GM19455 (cell line): ENCODE data around the gene PPIP5K1.
"Not testable (repeated sequence)": the region's sequence is repeated elsewhere in the genome, so short reads cannot be mapped to it uniquely, and the experiment has no call there.

Experiments used
- ATAC-seq: cut with Tn5 transposase; IDR thresholded peaks from one replicate; pipeline ENCODE4 v1.9.1; 2021; ENCODE audit not compliant: unreplicated experiment

The PPIP5K1 gene

DNA sequence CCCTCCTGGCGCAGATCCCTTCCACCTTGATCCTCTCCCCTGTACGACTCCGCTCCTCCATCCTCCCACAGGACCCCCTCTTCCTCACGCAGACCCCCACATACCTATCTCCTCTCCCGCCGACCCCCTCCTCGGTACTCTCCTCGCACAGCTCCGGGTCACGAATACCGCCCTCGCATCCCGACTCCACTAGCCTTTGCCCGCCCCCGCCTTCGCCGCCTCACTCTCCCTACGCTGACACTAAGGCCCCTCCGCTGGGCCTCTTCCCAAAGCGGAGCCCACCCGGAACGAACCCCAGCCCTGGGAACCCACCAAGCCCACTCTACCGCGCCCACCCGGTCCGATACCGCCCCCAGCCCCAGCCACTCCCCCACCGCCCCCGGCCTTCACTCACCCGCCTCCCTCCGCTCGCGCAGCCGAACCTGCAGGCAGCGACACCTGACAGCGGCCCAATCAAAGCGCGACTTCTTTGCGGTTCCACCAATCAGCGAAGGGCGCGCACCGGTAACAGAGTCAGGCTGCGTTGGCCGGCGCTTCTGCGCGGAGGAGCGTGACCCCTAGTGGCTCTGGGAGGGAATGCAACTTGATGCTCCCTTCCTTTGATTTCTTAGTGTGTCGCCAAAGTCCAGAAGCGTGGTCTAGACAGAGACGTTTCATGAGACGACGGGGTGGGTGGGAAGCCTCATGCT, at the start of gene PPIP5K1:
Gene PPIP5K1, minus strand, starts transcription at position 431 of the 689 bp plus-strand sequence. CDS start 5,704 bp downstream, outside the sequence.
- peak; percentile 92 for ATAC-seq

DNA sequence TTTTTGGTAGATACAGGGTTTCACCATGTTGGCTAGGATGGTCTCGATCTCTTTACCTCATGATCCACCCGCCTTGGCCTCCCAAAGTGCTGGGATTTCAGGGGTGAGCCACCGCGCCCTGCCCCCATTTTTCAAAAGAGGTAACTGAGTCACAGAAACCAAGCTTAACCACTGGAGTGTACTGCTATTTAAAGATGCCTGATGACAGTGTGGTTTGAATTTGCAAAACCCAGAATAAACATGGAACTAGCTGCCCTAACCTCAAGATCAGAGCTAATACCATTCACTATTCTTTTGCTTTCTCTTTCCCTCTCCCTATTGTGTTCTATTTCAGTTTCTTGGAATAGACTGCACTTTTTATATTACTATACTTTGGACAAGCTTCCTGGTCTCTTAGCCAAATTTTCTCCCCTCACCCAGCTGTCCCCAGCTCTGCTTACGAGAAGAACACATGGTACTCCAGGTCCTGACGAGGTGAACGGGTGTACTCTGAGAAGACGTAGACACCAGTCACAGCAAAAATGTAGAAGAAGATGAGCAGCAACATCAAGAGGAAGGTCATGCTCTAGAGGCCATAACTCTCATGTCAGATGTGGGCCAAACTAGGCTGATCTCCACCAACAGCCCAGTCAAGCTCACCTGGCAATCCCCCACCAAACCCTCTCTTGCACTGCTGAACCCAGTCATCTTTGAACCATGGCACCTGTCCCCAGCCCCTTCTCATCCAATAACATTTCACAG, 48.6 kb upstream of the PPIP5K1 start:
- ATAC-seq = not testable (repeated sequence)

DNA sequence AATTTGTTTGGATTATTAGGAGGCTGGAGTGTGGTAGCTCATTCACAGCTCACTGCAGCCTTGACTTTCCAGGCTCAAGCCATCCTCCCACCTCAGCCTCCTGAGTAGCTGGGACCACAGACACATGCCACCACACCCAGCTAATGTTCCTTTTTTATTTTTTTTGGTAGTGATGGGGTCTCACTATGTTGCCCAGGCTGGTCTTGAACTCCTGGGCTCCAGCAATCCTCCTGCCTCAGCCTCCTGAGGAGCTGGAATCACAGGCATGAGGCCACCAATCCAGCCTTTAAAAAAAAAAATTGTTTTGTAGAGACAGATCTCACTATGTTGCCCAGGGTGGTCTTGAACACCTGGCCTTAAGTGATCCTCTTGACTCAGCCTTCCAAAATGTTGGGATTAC, 36.9 kb upstream of the PPIP5K1 start:
- not testable (repeated sequence) for ATAC-seq

DNA sequence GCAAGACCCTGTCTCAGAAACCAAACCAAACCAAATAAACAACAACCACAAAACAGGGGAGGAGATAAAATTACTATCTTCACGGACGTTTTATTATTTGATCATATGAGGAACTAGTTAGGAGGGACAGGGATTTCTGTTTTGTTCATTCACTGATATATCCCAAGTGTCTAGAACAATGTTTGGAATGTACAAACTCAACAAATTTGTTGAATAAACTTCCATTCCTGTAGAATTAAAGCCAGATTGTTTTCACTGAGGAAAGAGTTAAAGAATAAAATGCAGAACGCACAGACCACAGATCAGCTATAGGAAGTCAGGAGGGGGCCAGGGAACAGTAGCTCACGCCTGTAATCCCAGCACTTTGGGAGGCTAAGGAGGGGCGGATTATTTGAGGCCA, 35.1 kb upstream of the PPIP5K1 start:
- no peak for ATAC-seq

DNA sequence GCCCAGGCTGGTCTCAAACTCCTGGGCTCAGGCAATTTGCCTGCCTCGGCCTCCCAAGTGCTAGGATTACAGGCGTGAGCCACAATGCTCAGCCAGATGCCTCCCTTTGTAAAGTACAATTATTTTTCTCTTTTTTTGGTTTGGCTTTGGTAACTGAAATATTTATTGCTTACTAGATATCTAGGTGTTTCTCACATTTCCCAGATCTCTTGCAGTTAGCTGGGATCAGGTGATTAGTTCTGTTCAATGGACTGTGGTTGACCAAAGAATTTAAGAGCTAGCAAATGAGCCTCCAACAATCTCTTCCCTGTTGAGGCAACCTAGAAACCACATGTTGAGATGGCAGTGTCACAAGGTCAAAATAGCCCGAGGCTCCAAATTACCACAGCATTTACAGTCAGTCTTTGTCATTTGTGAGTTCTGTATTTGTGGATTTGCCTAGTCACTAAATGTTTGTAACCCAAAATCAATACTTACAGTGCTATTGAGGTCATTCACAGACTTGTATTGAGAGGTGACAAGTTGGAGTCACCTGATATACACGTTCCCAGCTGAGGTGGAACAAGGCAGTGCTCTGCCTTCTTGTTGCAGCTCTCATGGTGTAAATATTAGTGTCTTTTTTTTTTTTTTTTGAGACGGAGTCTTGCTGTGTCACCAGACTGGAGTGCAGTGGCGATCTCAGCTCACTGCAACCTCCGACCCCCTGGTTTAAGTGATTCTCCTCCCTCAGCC, 32.2 kb upstream of the PPIP5K1 start:
- ATAC-seq = not testable (repeated sequence)

DNA sequence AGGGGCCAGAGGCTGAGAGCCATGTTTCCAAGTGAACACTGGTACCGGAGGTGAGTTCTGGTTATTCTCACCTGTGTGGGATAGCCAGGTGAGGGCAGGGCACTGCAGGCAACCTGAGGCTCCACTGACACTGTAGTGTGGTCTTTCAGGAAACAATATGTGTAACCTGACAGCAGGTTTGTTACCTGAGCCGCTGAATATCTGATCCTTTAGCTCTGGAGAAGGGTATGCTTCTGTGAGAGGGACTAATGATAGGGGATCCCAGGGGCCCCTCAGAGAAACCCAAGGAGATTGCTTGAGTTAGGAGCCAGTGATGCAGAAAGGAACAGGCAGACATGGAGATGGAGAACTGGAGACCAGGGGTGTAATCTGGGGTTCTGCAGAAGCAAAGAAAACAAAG, 28.7 kb upstream of the PPIP5K1 start, which contains the start of gene STRC:
Gene STRC, minus strand, starts transcription at position 101 of the 400 bp plus-strand sequence. Its CDS starts 78 bp downstream, at position 23.
- ATAC-seq = not testable (repeated sequence)

DNA sequence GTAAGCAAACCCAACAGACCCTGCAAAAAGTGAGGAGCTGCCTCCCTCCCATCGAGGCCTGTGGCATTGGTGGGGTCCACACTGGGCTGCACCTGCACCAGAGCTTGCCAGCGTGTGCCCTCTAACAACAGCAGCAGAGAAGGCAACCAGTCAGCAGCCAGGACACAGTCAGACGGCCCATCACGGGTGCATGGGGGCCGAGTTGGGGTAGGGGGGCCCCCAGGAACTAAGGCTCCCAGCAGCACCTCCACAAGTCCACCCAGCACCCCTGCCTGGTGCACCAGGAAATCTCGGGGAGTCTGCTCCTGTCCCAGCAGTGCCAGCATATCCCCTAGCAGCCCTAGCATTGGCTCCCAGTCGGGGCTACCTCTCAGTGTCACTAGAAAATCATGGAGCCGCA, 27.7 kb upstream of the PPIP5K1 start:
- ATAC-seq = not testable (repeated sequence)

DNA sequence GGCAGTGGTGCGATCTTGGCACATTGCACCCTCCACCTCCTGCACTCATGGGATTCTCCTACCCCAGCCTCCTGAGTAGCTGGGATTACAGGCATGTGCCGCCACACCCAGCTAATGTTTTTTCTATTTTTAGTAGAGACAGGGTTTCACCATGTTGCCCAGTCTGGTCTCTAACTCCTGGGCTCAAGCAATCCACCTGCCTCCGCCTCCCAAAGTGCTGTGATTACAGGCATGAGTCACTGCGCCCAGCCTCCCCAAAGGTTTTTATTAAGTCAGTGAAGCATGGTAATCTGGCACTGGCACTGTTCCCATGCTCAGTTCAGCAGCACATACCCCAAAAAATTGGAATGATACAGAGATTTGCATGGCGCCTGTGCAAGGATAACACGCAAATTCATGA, 12.2 kb upstream of the PPIP5K1 start:
- ATAC-seq = not testable (repeated sequence)

DNA sequence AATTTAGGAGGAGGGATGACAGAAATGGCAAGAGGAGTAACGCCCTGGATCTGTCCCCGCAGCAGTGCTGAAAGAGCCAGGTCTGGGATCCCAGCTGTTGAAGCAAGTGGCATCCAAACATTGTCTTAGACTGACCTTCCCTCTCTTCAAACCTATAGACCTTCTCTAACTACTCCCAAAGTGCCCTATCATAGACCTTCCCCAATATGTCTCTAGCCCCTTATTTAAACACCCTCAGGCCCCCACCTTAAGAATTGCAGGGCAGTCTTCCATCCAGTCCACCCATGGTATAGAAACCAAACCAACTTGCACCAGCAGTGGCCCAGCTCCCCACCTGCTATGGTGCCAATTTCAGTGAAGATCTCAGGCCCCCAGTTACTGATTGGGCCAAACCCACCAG, 10.2 kb upstream of the PPIP5K1 start:
- not testable (repeated sequence) for ATAC-seq

DNA sequence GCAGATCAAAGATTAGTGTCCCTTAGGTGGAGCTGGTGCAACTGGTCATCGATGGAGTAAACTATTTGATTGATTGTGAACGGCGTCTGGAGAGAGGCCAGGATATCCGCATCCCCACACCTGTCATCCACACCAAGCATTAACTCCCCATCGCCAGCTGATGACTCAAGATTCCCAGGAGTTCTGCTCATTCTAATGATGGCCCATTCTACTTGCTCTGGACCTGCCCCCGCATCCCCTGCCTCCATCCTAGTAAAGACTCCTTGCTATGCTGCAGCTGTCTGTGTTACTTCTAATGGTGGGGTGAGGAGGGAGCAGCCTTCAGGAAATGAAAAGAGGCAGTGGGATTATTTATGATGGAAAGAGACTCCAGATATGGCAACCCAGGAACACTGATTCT, 9.1 kb upstream of the PPIP5K1 start:
- ATAC-seq = not testable (repeated sequence)

DNA sequence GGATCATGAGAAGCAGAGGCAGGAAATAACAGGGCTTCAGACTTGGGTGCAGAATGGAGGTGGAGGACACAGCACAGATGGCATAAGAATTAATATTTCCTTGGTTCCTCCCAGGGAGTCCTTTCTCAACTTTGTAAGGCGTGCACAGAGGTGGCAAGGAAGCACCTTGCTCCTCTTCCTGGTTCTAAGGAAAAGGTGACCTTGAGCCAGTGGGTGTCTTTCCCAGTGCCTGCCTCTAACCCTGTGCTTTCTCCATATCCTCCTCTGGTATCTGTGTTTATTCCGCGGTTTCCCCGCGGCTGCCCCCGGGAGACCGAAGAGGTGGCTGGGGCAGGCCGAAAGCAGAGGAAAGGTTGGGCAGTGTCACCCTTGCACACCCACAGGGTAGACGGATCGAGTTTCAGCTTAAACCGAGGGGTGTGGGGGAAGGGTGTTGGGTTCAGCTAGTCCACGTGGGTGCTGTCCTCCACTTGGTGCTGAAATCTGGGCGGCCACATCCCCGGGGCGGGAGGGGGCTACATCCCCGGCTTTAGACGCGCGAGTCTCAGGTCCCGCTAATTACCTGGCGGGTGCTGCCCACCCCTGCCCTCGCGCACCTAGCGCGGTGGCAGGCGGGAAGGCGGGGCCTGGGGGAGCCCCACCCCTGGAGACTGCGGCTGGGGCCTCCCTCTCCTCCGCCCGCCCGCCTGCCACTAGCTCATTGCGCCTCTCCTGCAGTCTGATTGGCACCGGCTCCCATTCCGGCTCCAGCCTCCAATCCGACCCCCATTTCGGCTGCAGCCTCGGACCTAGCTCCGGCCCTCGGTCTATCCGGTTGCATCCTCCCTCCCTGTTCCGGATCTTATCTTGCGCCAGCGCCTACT, 3.6 kb upstream of the PPIP5K1 start, which contains the start of gene CKMT1B:
Gene CKMT1B, plus strand, starts transcription at position 700 of the 863 bp plus-strand sequence. CDS start 192 bp downstream, outside the sequence.
- ATAC-seq = not testable (repeated sequence)

DNA sequence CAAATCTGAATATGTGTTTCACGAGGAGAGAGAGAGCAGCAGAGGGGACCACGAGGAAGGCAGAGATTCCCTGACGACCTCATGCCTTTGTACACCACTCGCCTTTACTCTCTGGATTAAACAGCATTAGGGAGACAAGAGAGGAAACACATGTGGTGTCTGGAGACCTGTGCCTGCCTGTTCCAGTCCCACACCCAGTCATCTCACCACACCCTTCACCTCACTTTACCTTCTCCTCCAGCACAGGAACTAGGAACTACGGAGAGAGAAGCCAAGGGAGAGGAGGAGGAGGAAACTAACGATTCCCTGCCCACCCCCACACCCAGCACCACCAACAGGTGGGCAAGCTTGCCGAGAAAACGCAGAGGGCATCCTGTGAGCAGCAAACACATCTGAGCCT, 2.8 kb upstream of the PPIP5K1 start:
- ATAC-seq = not testable (repeated sequence)

DNA sequence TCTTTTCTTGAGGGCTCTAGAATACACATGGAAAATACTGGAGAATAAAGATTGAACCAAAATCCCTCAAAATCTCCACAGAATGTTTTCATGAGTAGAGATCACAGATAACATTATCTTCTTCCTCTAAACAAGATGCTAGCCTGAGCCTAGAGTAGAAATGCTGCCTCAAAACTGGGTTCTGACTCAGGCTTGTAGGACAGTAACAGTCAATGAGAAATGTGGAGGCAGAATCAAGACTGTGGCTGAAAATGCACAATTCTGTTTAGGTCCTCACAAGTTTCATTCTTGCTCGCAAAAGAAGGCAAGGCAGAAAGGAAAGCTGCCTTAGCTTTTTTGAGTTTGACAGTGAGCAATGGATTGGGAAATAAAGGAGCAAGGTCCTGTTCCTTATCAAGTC, 15.4 kb downstream of the PPIP5K1 start:
- ATAC-seq = not testable (repeated sequence)

DNA sequence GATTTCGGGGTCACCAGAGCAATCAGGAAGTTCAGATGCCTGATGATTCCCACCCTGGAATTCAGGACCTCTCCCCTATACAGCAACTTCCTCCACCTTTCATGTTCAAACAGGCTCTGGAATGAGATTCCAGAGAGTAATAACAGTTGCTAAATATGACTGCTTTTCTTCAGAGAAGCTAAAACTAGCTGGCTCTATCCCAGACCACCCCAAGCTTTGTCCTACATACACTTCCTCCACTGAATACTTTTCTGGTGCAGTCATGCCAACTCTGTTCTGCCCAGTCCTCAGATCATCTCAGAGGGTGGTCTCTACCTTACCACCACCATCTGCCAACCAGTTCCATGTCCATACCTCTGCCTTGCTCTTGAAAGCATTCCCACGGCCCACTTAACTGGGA, 23.4 kb downstream of the PPIP5K1 start:
- not testable (repeated sequence) for ATAC-seq

DNA sequence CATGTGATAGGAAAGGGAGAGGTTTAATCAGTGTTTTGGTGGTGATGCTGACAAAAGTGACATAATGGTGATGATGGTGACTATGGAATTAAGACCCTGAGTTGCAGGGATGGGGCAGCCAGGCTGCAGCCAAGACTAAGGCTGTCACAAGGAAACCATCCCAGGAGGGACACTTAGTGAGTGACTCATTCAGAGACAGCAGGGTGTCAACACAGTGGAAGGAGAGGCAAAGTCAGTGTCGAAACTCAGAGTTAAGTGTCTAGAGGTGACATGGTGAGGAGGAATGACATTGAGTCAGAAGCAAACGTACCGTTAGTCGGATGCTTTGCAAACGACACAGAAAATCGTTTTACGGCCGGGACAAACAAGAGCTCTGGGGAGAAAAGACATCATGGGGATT, 26.2 kb downstream of the PPIP5K1 start:
- ATAC-seq = not testable (repeated sequence)

DNA sequence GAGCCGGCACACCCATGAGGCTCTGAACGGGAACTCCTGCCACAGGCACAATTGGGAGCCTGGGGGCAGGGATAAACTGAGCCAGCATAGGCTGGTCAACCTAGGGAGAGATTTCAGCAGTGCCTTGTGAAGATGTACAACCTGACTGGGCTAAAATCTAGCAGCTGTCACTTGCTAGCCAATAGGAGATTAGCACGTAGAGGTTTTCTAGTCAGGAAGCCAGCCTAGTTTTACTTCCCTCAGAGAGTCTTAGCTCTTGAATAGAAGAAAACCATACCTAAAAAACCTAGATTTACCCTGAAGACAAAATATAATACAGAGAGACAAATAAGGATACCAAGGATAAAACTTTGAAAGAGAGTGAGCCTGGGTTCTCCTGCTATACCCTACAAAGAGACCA, 27.3 kb downstream of the PPIP5K1 start:
- ATAC-seq = not testable (repeated sequence)

DNA sequence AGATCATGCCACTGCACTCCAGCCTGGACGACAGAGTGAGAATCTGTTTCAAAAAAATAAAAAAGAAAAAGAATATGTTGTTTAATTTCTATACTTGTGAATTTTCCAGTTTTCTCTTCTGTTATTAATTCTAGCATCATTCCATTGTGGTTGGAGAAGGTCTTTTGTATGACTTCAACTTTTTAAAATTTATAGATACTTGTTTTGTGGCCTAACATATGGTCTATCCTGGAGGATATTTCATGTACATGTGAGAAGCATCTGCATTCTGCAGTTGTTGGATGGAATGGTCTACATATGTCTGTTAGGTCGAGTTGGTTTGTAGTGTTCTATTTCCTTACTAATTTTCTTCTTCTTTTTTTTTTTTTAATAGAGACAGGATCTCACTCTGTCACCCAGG, 37.0 kb downstream of the PPIP5K1 start:
- no peak for ATAC-seq

DNA sequence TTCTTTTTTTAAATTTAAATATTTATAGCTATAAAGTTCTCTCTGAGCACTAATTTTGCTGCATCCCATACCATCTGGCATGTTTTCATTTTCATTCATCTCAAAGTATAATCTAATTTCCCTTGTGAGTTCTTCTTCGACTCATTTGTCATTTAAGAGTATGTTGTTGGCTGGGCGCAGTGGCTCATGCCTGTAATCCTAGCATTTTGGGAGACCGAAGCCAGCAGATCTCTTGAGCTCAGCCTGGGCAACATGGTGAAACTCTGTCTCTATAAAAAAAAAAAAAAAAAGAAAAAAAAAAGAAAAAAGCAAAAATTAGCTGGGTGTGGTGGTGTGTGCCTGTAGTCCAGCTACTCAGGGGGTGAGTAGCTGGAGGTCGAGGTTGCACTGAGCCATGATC, 37.8 kb downstream of the PPIP5K1 start:
- no peak for ATAC-seq

DNA sequence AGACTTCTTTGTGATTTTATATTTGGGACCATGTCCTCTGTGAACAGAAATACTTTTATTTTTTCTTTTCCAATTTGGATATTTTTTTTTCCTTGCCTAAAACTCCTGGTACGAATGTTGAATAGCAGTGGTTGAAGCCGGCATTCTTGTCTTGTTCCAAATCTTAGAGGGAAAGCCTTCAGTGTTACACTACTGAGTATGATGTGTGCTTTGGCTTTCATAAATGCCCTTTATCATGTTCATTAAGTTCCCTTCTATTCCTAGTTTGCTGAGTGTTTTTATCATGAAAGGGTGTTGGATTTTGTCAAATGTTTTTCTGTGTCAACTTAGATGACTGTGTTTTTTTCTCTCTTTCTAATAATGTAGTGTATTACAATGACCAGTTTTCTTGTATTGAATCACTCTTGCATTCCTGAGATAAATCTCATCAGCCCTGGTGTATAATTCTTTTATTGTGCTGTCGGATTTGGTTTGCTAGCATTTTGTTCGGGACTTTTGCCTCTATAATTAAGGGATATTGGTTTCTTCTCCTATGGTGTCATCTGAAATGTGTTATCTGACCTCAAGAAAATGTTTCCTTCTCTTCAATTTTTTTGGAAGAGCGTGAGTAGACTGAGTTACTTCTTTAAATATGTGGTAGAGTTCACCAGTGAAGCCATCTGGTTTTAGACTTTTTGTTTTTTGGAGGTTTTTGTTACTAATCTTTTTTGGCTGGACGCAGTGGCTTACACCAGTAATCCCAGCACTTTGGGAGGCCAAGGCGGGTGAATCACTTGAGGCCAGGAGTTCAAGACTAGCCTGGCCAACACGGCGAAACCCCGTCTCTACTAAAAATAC, 39.3 kb downstream of the PPIP5K1 start:
- no peak for ATAC-seq

DNA sequence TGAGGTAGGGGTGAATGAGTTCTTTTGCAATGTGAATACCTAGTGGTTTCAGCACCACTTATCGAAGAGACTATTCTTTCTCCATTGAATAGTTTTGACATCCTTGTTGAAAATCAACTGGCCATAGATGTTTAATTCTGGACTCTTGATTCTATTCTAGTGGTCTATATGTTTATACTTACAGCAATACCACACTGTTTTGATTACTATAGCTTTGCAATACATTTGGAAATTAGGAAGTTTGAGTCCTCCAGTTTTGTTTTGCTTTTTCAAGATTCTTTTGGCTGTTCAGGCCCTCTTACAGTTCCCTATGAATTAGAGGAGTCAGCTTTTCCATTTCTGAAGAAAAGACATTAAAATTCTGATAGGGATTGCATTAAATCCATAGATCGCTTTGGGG, 42.5 kb downstream of the PPIP5K1 start:
- no peak for ATAC-seq
